ENCODE data around the gene KBTBD2.
"Not testable (repeated sequence)": the region's sequence is repeated elsewhere in the genome, so short reads cannot be mapped to it uniquely, and the experiment has no call there.

Gene KBTBD2

GRCh38 chr7:32892521-32893206 lies 1.1 kb upstream of the KBTBD2 start:
- peak; percentile 12 to 57 (median 30) for DNase-seq

- DNase-seq: peak; percentile 92 to 95 (median 95)
Measured at GRCh38 chr7:32891800-32892520, 400 bp upstream of the KBTBD2 start.

GRCh38 chr7:32890793-32891042 lies 842 bp downstream of the KBTBD2 start:
- DNase-seq: no peak

GRCh38 chr7:32890010-32890792 lies 1.4 kb downstream of the KBTBD2 start:
- no peak for DNase-seq

GRCh38 chr7:32888505-32888904 lies 3.1 kb downstream of the KBTBD2 start:
- no peak for DNase-seq

GRCh38 chr7:32887395-32887794 lies 4.2 kb downstream of the KBTBD2 start:
- no peak for DNase-seq

GRCh38 chr7:32881074-32881982 lies 10.2 kb downstream of the KBTBD2 start:
- no peak for DNase-seq

- DNase-seq: no peak
Measured at GRCh38 chr7:32879460-32879859, 12.1 kb downstream of the KBTBD2 start.

GRCh38 chr7:32878023-32878422 lies 13.5 kb downstream of the KBTBD2 start:
- DNase-seq: not testable (repeated sequence)

GRCh38 chr7:32872421-32872820 lies 19.1 kb downstream of the KBTBD2 start:
- DNase-seq: no peak

GRCh38 chr7:32871624-32872371 lies 19.8 kb downstream of the KBTBD2 start:
- no peak for DNase-seq

GRCh38 chr7:32870298-32870697 lies 21.3 kb downstream of the KBTBD2 start:
- no peak for DNase-seq

GRCh38 chr7:32869716-32870115 lies 21.8 kb downstream of the KBTBD2 start:
- no peak for DNase-seq

GRCh38 chr7:32868116-32868515 lies 23.4 kb downstream of the KBTBD2 start:
- no peak for DNase-seq

GRCh38 chr7:32865448-32866030 lies 26.0 kb downstream of the KBTBD2 start:
- no peak for DNase-seq

- not testable (repeated sequence) for DNase-seq
Measured at GRCh38 chr7:32863872-32864271, 27.7 kb downstream of the KBTBD2 start.

GRCh38 chr7:32860090-32860489 lies 31.5 kb downstream of the KBTBD2 start:
- DNase-seq: no peak

GRCh38 chr7:32858648-32859047 lies 32.9 kb downstream of the KBTBD2 start:
- DNase-seq: no peak

GRCh38 chr7:32857063-32857462 lies 34.5 kb downstream of the KBTBD2 start:
- not testable (repeated sequence) for DNase-seq

- DNase-seq: not testable (repeated sequence)
Measured at GRCh38 chr7:32855837-32856775, 35.5 kb downstream of the KBTBD2 start.

GRCh38 chr7:32850654-32851053 lies 40.9 kb downstream of the KBTBD2 start:
- DNase-seq: not testable (repeated sequence)

All from activated naive CD4-positive, alpha-beta T cell (primary cell).